GM21528 (cell line): ENCODE results near the gene ORM2.
"Not testable (repeated sequence)": the region's sequence is repeated elsewhere in the genome, so short reads cannot be mapped to it uniquely, and the experiment has no call there.

ENCODE experiments used
- ATAC-seq: cut with Tn5 transposase; IDR thresholded peaks from one replicate; pipeline ENCODE4 v1.9.1; 2021; ENCODE audit warnings: mild to moderate bottlenecking, moderate library complexity; ENCODE audit not compliant: unreplicated experiment, low FRiP score

The ORM2 gene

DNA sequence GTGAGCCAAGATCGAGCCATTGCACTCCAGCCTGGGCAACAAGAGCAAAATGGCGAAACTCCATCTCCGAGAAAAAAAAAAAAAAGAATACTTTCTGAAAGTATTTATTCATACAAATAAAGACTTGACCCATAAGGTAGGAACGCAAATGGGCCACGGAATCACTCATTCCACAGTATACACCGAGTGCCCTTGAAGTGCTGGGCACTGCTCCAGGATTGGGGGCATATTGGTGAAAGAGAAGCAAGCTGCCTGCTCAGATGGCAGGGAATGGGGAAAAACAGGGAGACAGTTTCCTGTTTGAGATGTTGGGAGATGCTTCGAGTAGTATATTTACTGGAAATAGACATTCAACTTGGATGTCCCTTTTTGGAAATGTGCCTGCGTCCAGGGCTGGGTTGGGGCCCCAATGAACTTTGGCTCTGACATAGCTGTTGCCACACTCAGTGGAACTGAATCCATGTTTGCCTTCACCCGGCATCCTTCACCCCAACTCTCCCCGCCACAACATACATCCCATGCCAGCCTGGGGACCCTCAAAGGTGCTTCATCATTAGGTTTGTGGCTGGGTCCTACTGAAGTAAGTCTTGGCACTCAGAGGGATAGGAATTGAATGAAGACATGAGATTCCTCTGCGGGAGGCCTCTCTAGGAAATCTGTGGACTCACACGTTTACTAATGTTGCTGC is 588 bp upstream of the ORM2 start:
- not testable (repeated sequence) for ATAC-seq

DNA sequence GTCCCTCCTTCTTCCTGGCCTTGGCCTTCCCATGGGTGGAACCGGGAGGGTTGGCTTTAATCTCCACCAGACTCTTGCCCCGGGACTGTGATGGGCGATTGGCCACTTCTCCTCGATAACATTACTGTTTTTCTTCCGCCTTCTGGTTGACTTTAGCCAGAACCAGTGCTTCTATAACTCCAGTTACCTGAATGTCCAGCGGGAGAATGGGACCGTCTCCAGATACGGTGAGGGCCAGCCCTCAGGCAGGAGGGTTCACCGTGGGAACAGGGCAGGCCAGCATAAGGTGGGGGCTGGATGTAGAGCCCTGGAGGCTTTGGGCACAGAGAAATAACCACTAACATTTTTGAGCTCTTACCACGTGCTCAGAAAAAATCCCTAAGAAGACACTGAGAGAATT is 967 bp downstream of the ORM2 start:
- ATAC-seq, result no peak

DNA sequence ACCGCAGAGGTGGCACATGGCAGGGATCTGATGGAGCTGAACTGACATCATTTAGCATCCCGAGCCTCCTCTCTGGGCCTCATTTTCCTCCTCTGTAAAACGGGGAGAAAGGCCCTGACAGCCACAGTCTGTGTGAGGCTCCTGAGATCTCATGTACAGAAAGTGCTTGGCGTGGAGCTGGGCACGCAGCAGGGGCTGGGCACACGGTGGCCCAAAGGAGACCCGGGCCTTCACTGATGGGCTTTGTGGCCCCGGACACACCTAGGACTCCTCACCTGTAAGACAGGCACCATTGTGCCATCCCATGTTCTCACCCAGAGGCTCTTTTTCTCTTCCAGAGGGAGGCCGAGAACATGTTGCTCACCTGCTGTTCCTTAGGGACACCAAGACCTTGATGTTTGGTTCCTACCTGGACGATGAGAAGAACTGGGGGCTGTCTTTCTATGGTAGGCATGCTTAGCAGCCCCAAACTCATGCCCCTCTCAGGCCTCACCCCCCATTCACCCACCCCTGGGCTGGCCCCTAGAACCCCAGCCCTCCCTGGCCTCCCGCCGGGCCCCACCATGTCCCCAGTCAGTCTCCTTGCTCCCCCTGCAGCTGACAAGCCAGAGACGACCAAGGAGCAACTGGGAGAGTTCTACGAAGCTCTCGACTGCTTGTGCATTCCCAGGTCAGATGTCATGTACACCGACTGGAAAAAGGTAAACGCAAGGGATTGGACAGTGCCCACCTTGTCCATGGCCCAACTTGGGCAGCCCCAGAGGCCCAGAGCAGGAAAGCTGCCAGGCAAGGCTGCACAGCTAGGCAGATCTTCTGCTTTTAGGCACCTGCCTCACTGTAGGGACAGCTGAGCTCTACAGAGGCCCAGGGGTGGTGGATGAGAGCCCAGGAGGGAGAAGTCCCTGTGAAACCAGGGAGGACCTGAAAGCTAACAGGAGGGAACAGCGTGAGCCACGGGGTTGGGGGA is 1.8 kb downstream of the ORM2 start:
- not testable (repeated sequence) for ATAC-seq

DNA sequence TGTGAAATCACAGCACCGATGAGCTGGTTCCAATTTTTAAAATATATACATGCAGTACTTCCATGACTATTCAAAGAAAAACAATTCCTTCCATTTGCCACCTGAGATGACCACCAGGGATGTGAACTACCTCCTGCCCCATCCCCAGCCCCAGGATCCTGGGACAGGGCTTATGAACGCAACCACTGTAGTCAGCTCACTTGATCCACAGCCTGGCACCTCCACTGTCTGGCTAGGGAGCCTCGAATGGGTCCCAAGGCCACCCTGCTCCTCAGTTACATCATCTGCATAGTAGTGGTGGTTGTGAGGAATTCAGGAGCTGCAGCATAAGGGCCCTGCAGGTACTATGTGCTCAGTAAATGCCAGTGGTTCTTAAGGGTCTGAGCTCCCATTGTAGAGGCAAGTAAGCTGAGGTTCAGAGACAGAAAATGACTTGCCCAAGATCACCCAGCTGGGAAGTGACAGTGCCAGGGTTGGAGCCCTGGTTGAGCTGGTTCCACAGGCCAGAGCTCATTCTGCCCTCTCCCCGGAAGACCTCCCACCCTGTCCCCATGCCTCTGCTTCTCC is 2.9 kb downstream of the ORM2 start:
- ATAC-seq, result not testable (repeated sequence)

DNA sequence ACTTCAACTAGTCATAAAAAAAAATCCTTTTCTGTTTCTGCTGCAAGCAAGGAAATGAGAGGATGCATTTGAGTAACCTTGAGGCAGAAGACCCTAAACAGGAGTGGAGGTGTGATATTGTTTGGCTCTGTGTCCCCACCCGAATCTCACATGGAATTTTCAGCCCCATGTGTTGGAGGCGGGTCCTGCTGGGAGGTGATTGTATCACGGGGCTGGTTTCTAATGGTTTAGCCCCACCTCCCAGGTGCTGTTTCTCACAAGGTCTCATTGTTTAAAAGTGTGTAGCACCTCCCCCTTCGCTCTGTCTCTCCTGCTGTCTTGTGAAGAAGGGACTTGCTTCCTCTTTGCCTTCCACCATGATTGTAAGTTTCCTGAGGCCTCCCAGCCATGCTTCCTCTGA is 4.0 kb downstream of the ORM2 start:
- not testable (repeated sequence) for ATAC-seq

DNA sequence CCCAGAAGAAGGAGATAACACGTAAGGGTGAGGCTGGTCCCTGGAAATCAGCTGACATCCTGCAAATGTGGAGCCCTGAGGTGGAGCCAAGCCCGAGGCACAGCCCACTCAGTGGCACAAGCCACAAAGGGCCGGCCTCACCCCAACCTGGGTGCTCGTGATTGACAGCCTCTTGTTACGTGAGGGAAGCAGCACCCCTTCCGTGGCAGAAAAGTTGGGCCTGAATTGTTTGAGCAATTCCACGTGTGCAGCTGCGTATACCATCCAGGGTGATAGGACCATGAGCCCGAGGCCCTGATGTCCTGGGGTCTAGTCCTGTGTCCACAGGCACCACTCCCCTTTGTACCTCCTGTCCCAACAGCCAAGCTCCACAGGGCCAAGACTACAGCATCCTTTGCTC is 4.8 kb downstream of the ORM2 start:
- no peak for ATAC-seq

DNA sequence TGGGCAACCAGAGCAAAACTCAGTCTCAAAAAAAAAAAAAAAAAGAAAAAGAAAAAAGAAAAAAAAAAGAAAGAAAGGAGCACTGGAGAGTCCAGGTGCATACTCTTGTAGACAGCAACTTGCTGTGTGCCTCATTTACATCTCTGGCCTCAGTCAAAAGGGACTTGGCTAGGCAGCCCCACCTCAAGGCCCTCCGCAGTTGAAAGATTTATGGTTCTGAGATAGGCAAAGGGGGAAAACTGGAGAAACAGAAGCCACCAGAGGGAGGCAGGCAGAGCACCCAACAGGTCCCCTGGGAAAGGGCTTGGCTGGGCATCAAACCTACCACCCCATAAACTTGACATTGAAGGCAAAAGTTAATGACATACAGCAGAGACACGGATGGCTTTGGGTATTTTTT is 6.1 kb downstream of the ORM2 start:
- no peak for ATAC-seq

DNA sequence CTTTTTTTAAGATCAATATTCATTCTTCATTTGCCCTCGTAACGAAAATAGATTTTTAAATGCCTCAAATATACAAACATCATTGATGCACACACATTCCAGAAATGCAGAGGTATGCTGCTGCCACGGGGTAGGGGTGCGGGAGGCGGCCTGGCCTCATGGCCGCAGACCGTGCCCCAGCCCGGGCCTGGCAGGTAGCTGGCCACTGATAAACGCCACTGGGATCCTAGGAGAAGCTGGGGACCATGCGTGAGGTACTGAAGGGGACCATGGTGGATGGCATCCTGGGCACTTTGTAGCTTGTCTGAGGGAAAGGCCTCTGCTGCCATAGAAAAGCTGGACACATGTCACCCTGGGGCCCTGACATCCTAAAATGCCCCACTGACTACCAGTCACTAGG is 6.5 kb downstream of the ORM2 start:
- no peak for ATAC-seq

DNA sequence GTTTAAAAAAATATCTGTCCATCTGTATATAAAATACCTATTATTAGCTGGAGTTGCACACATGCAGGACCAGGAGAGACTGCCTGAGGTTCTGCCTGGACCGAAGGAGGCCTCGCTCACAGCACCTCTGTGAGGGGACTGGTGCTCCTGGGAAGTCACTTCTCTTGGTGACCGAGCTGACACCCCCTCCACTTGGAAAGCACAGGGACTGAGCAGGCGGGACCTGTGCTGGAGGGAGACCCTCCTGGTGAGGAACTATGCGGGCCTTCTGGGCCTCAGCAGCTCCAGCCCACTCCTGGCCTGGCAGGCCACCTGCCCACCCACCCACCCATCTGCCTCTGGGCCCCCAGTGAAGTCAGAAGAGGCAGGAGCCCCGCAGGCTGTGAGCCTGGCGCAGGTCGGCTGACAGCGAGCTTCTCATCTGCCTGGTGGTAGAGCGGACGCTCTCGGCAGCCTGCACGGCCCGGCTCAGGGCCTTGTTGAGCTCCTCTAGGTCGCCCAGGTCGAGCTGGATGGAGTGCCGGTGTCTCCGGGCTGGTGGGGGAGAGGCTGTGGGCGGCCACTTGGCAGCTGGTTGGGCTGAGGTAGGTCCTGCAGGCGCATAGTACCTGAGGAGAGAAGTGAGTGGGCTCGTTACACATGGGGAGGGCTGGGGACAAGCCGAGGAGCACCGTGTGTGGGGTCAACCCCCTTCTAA is 7.2 kb downstream of the ORM2 start:
- ATAC-seq, result no peak

DNA sequence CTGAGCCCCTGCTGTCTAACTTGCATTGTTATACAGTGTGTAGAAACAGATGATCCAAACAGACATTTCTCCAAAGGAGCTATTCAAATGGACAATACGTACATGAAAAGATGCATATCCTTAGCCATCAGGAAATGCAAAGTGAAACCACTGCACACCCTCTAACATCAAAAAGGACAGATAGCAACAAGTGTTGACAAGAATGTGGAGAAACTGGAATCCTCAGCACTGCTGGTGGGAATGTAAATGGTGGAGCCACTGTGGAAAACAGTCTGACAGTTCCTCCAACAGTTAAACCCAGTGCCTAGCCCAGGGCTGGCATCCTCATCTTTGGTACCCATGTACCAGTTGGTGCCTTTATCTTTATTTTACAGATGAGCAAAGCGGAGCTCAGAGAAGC is 8.5 kb downstream of the ORM2 start:
- no peak for ATAC-seq

DNA sequence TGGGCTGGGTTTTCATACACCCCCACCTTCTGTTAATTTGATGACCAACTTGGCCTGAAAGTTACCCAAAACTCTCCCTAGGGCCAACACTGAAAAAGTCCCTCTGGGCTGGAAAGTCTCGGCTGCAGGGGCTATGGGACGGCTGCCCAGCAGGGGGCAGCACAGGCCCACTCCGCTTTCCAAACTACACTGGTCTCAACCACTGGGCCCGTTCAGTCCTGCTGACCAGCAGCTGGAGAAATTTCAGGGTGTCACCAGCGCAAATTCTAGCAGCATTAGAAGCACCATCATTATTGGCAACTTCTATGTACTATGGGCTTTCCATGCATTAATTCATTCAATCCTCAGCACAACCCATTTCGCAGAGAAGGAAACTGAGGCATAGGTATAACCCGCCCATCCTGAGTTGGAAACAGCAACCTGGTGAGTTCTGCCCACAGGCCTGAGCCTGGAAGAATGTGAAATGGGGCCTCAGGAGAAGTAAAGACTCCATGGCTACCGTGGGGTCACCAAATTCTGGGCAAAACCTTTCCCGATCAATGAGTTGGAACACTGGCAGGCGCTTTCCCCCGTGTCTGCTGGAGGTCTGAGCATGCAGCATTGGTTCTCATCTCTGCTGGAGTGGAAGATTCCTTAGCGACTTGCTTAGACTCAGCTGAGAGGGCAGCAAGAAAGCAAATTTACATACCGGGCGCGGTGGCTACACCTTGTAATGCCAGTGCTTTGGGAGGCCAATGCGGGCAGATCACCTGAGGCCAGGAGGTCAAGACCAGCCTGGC is 9.7 kb downstream of the ORM2 start:
- ATAC-seq, result no peak

DNA sequence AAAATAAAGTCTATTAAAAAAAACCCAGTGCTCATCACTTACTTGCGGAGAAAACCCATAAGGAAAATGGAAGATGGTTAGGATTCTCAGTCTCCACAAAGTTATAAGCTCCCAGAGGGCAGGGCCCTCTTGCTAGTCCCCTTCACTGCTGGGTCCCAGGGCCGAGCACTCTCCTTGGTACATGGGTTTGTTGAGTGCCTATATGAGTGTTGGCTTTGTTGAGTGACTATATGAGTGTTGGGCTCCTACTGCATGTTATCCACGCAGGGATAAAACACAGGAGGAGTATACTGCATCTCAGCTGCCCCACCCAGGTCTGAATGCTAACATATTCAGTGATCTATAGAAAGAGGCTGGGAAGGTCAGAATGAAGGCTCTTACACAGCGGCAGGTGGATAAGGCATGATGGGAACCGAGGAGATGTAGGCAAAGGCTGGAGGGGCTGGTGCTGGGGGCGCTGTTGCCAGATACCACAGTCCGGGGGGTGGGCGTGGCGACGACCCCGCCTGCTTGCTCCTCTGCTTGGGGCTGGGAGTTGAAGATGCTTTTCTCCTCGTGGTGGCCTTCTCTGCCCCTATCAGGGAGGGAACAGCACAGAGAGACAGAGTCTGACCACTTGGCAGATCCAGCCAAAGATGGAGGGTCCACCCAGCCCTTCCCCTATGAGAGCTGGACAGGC is 11.6 kb downstream of the ORM2 start:
- ATAC-seq, result no peak

DNA sequence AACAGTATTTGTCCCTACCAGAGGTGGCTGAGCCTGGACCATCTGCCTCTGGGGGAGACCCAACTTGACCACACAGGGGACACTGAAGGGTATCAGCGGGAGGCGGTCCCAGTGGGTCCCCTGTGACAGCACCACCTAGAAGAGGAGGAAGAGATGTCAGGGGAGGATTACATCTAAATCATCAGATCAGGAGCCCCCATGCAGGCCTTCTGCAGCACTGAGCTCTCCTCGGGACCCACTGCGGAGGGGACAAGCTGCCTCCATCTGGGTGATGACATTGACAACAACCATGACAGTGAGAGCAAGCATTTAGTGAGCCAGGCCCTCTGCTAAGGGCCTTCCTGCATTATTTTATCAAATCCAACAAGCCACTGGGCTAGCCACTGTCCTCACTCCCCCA is 12.3 kb downstream of the ORM2 start:
- ATAC-seq, result no peak

DNA sequence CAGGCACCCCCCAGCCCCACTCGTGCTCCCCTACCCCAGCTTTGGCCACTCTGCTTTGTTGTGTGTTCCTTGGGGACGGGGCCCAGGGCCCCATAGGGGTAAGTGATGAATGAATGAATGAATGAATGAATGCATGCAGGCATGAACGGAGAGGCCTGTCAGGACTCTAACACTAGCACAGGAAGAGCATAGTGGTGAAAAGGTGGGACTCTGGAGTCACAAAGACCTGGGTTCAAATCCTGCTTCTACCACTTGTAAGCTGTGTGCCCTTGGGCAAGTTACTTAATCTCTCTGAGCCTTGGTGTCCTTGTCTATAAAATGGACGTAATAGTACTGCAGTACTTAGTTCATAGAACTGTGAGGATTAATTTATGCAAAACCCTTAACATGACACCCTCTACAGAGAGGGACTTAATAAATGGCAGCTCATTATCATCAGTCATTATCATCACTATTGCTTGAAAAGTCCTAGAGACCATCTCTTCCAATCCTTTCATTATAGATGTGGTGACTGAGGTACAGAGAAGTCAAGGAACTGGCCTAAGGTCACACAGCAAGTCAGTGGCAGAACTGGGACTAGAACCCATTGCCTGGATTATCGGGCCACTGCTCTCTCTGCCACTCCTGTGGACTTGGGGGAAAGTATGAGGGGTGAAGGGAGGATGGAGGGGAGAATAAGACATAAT is 13.2 kb downstream of the ORM2 start:
- ATAC-seq, result no peak

DNA sequence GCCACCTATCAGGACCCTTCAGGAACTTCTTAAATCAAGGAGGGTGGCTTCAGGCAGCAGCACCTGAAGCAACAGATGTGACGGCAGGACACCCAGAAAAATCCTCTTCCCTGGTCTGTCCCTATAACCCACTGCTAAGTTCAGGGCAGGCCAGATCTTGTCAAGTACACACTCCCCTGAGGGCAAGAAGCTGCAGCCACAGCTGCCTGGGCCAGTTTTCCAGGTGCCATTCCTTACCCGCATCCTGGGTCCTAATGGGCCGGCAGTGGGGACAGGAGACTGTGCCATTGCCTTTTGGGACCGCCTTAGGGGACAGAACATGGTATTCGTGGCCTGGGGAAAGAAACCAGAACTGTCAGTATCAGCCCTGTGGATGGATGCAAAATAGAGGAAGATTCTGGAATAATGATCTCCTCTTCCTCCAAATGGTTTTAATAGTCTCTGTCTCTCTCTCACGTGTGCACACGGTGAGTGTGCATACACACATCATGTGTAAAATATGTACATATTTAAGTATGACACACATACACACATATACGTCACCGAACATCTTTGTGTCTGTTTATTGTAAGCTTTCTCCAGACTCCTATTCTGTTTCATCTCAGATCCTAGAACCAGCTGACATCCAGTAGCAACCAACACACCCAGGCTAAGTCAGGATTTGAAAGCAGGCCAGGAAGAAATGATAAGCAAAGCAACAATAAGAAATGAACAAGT is 14.0 kb downstream of the ORM2 start:
- ATAC-seq, result no peak

DNA sequence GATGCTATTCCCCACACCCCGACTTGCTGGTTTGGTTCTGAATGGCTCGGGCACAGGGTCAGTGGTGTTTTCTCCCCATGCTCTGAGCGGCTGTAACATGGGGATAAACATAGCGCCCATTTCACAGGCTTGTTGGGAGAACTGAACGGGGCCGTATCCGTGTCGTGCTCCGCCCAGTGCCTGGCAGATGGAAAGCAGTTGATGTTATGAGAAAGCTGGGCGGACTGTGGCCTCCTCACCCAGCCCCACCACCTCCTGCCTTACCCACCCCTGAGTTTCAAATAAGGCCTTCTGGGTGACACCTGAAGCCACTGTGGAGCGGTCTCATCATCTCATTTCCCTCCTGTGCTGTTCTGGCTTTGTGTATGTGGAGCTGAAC is 14.5 kb downstream of the ORM2 start:
- no peak for ATAC-seq

DNA sequence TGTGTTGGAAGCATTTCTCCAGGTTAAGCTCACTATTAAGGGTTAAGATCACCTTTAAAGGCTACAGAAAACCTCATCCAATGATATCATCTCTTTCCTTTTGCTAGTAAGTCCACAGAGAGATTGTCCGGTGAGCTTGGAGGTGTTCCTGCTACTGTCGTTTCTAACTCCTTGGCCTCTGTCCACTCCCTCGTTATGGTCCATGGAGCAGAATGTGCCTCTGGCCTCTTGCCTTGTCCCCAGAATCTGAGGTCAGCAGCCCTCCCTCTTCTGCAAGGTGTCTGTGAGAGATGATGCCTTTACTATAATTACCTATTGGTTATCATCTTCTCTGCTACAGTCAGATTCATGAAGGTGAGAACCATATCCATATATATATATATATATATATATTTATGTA is 15.0 kb downstream of the ORM2 start:
- ATAC-seq, result no peak

DNA sequence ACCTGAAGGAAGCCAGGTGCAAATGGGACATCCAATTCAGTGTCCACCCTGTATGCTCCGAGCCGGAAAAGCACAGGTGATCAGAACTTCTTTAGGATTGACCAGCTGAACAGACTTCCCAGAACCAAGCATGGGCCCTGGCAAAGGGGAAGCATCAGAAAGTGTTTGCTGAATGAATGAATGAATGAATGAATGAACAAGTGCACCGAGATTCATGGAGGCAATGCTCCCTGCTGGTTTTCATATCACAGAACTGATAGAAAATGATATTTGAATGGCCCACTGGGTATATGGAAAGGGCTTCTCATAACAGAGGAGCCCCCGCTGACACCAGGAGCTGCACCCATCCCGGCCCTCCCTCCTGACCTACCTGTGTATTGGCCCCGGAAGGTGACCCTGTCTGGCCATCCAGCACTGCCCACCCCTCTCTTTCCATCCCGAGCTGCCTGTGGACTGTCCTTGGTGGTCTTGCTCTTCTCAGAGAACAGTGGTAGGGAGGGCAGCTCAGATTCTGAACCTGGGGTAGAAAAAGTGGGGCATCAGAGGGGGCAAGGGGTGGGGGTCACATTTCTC is 15.9 kb downstream of the ORM2 start:
- no peak for ATAC-seq
